Progenitor cell of endocrine pancreas (in vitro differentiated cells): ENCODE measurements around the gene CGB7. TPM values are rescaled to one million over a fixed set of nuclear protein-coding genes. Genes with fewer than 3 reads are reported as not detected.

ENCODE experiments used
- DNase-seq: peaks from one replicate; pipeline ENCODE4 v3.0.0; 2021; ENCODE audit warnings: low spot score; ENCODE audit not compliant: unreplicated experiment
- H3K27ac Mint-ChIP-seq: 2 replicates; pipeline ENCODE4 v1.8.0; 2021; ENCODE audit warnings: mild to moderate bottlenecking, moderate library complexity, mixed read lengths
- H3K27me3 Mint-ChIP-seq: 2 replicates; pipeline ENCODE4 v1.8.0; 2021; ENCODE audit warnings: mixed read lengths
- H3K36me3 Mint-ChIP-seq: 2 replicates; pipeline ENCODE4 v1.8.0; 2022; ENCODE audit warnings: mixed read lengths; ENCODE audit not compliant: insufficient read depth
- H3K4me1 Mint-ChIP-seq: 2 replicates; pipeline ENCODE4 v1.8.0; 2021; ENCODE audit warnings: low read depth, mixed read lengths
- H3K4me3 Mint-ChIP-seq: 2 replicates; pipeline ENCODE4 v1.8.0; 2021; ENCODE audit warnings: low read depth, mild to moderate bottlenecking, moderate library complexity, mixed read lengths
- H3K9me3 Mint-ChIP-seq: 2 replicates; pipeline ENCODE4 v1.8.0; 2021; ENCODE audit warnings: low read depth, mixed read lengths
- CTCF ChIP-seq: fragments of 200-600 bp; sonication (generic); IDR thresholded peaks from one replicate; pipeline ENCODE4 v1.5.0; 2021; ENCODE audit warnings: antibody characterized with exemption, mild to moderate bottlenecking; ENCODE audit not compliant: unreplicated experiment
- total RNA-seq: library from RNA; stranded (reverse); gene quantifications from 2 replicates; pipeline ENCODE4 v1.2.1, GENCODE V29; 2021

The CGB7 gene
- total RNA-seq, 1 donor from 2014 or later, result 0.38 TPM

GRCh38 chr19:49091391-49092038 is 34.0 kb upstream of the CGB7 start:
- H3K9me3 Mint-ChIP-seq, result no peaks in the 10 kb centered on the region
- no peak overlapping the region for H3K4me3 Mint-ChIP-seq
- TF ChIP-seq CTCF, result no peak
- peaks cover 5% of the 10 kb centered on the region for H3K4me1 Mint-ChIP-seq
- no peak for DNase-seq
- H3K27me3 Mint-ChIP-seq, result no peaks in the 10 kb centered on the region
- peaks cover 29% of the 10 kb centered on the region for H3K36me3 Mint-ChIP-seq
- H3K27ac Mint-ChIP-seq, result no peak overlapping the region

GRCh38 chr19:49086296-49086695 is 28.7 kb upstream of the CGB7 start:
- TF ChIP-seq CTCF, result no peak
- peak overlapping the region; percentile 95 for H3K4me3 Mint-ChIP-seq
- peak overlapping the region; percentile 81 for H3K27ac Mint-ChIP-seq
- H3K9me3 Mint-ChIP-seq, result no peaks in the 10 kb centered on the region
- H3K27me3 Mint-ChIP-seq, result peaks cover 2% of the 10 kb centered on the region
- H3K4me1 Mint-ChIP-seq, result peaks cover 14% of the 10 kb centered on the region
- H3K36me3 Mint-ChIP-seq, result peaks cover 14% of the 10 kb centered on the region
- DNase-seq, result no peak

- Mint-ChIP-seq H3K36me3 (peaks cover 13% of the 10 kb centered on the region), H3K4me1 (peaks cover 14% of the 10 kb centered on the region), H3K9me3 (no peaks in the 10 kb centered on the region), H3K27me3 (peaks cover 3% of the 10 kb centered on the region), H3K27ac (peak overlapping the region; percentile 81), H3K4me3 (peak overlapping the region; percentile 95)
- no peak for TF ChIP-seq CTCF
- no peak for DNase-seq
These were observed 28.3 kb upstream of the CGB7 start for GRCh38 chr19:49085868-49086232.

- H3K36me3 Mint-ChIP-seq, result peaks cover 11% of the 10 kb centered on the region
- peak; percentile 99 for DNase-seq
- TF ChIP-seq CTCF, result no peak
- H3K4me1 Mint-ChIP-seq, result peaks cover 14% of the 10 kb centered on the region
- H3K27me3 Mint-ChIP-seq, result peaks cover 7% of the 10 kb centered on the region
- peak within 1 kb of the TSS; percentile 95 for H3K4me3 Mint-ChIP-seq
- H3K27ac Mint-ChIP-seq, result peak within 1 kb of the TSS; percentile 81
- no peaks in the 10 kb centered on the region for H3K9me3 Mint-ChIP-seq
These were observed 27.7 kb upstream of the CGB7 start, which contains the start of gene SNRNP70 for GRCh38 chr19:49085020-49085867. TSS of gene SNRNP70 (plus strand) at chr19:49085451. CDS start at chr19:49086415, 964 bp downstream.

- TF ChIP-seq CTCF, result no peak
- no peak for DNase-seq
- Mint-ChIP-seq H3K27ac (peak overlapping the region; percentile 81), H3K9me3 (no peaks in the 10 kb centered on the region), H3K36me3 (peaks cover 9% of the 10 kb centered on the region), H3K4me3 (peak overlapping the region; percentile 95), H3K27me3 (peaks cover 10% of the 10 kb centered on the region), H3K4me1 (peaks cover 14% of the 10 kb centered on the region)
These were observed 26.9 kb upstream of the CGB7 start for GRCh38 chr19:49084206-49085019.
